Ishikawa (cell line): ENCODE data around the gene NAV3.

Source experiments
- CREB1 ChIP-seq: IDR thresholded peaks from 2 replicates; pipeline ENCODE4 v1.6.1; 2012; ENCODE audit warnings: low read depth
- EGR1 ChIP-seq: IDR thresholded peaks from 2 replicates; pipeline ENCODE4 v1.6.1; 2012
- MAX ChIP-seq: IDR thresholded peaks from 2 replicates; pipeline ENCODE4 v1.6.1; 2012
- TCF12 ChIP-seq: IDR thresholded peaks from 2 replicates; pipeline ENCODE4 v1.6.1; 2012; ENCODE audit warnings: low read depth
- TF ChIP-seq, protein P1 (sequence below): IDR thresholded peaks from 2 replicates; pipeline ENCODE4 v1.6.1; 2012

DNA sequence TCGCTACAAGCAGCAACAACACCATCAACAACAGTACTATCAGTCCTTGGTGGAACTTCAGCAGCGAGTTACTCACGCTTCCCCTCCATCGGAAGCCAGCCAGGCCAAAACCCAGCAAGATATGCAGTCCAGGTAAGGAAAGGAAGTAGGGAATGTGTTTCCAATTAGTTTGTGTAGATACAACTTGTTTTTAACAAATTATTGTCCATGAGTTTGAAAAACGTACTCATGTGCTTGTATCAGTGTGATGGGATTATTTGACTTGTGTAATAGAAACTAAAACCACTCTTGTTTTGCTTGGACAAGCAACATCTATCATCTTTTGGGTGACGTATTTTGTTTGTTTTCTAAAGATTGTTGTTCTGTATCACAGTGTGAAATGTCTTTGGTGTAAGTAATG, 137.9 kb downstream of the NAV3 start:
- no peak for TF ChIP-seq TCF12
- no peak for TF ChIP-seq CREB1
- no peak for TF ChIP-seq MAX
- TF ChIP-seq, protein P1, sequence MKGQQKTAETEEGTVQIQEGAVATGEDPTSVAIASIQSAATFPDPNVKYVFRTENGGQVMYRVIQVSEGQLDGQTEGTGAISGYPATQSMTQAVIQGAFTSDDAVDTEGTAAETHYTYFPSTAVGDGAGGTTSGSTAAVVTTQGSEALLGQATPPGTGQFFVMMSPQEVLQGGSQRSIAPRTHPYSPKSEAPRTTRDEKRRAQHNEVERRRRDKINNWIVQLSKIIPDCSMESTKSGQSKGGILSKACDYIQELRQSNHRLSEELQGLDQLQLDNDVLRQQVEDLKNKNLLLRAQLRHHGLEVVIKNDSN, result no peak
- TF ChIP-seq EGR1, result no peak
